Measurements from ENCODE around the gene AFG3L2. TPM values are rescaled to one million over a fixed set of nuclear protein-coding genes. Genes with fewer than 3 reads are reported as not detected.
A peak's percentile ranks its signal among the peaks of the same experiment; 100 is the strongest.

AFG3L2 gene
- total RNA-seq (2021; fragmentation: NEBNext Ultra II Directional; extraction: Animal tissue kit (Norgen Biotek cat#: 25700)), result 10 to 100 TPM; 35.2 to 44.4 (median 39.0) TPM
- long read RNA-seq, transcript AFG3L2-201 (17 exons, 3,247 nt), result major isoform, 30 of 58 reads
- long read RNA-seq, partial matches to known transcripts, result 18 of 58 reads
- long read RNA-seq, other reads (novel, unspliced or antisense), result 10 of 58 reads

DNA sequence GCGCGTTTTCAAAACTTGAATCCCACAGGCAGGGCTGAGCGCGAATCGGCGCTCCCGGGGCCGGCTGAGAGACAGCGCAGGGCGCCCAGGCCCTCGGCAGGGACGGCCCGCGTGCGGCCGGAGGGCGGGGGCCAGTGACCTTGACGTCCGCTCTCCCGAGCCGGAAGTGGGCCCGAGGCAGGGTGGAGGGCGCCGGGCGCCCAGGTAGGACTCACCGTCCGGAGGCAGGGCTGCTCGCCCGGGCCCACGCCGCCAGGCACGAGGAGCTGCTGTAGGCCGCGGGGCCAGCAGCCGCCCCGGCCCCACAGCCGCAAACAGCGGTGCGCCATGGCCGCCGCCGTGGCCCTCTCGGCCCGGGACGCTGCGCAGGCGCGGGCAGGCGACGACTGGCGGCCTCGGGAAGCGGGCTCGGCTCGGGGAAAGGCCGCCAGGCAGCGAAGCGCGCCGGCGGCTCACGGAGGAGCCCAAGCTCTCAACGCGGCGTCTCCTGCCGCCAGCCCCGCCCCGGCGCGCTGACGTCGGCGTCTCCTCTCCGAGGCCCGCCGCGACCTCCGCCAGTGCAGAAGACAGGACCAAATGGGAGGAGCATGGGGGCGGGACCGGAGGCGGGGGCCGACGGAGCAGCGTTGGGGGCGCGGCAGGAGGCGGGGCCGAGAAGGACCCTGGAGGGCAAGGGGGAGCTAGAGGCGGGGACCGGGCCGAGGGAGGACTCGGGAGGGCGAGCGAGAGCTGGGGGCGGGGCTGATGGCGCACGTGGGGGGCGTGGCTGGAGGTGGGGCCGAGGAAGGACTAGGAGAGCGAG, at the start of gene AFG3L2:
Gene AFG3L2, minus strand, starts transcription at position 474 of the 802 bp plus-strand sequence. Its CDS starts 145 bp downstream, at position 329.
- Mint-ChIP-seq H3K36me3 (ENCODE audit: low read depth) (peaks cover 14% of the 10 kb centered on the region; the same call in 1 of the 2 replicates), H3K27ac (peak within 1 kb of the TSS; percentile 97), H3K27me3 (ENCODE audit: insufficient read depth) (peaks cover 5% of the 10 kb centered on the region), H3K4me3 (peak within 1 kb of the TSS; percentile 94), H3K9me3 (no peaks in the 10 kb centered on the region), H3K4me1 (ENCODE audit: low read depth) (peaks cover 36% of the 10 kb centered on the region)
- peak; percentile 98 for DNase-seq
- TF ChIP-seq, protein P1, sequence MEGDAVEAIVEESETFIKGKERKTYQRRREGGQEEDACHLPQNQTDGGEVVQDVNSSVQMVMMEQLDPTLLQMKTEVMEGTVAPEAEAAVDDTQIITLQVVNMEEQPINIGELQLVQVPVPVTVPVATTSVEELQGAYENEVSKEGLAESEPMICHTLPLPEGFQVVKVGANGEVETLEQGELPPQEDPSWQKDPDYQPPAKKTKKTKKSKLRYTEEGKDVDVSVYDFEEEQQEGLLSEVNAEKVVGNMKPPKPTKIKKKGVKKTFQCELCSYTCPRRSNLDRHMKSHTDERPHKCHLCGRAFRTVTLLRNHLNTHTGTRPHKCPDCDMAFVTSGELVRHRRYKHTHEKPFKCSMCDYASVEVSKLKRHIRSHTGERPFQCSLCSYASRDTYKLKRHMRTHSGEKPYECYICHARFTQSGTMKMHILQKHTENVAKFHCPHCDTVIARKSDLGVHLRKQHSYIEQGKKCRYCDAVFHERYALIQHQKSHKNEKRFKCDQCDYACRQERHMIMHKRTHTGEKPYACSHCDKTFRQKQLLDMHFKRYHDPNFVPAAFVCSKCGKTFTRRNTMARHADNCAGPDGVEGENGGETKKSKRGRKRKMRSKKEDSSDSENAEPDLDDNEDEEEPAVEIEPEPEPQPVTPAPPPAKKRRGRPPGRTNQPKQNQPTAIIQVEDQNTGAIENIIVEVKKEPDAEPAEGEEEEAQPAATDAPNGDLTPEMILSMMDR (IDR thresholded peaks at IDR 0.05), result no peak; the same call in 1 of the 2 replicates

DNA sequence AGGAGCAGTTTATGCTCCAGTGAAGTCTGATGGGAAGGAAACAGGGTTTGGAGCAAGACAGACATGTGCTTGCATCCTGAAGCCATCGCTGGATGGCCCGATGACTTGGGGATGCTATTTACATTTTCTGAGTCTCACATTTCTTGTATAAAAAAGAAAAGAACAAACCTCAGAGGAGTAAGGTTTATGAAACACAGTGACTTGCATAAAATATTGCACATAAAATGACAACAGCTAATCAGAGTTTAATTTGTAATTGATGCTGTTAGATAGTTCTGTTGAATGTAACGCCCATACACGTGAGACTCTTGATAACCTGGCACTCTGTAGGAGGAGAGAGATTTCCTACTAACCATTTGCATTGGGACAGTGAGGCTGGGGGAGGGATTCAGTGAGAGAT, 47.2 kb upstream of the AFG3L2 start:
- H3K4me3 Mint-ChIP-seq, result no peak overlapping the region

DNA sequence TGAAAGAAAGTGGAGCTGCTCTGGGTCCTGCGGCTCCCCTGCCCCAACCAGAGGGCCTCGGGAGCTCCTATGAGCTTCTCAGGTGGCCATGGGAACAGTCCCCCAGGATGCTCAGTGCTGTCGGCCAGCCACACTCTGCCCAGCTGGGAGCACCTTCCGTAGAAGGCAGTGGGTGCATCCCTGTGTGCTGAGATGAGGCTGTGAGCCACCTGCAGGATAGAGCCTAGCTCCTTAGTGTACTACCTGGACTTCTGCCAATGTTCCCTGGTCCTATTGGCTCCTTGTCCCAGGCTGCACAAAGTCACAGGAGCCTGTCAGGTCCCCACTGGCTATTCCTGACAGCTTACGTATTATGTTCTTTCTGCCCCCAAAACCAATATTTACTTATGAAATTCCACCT, 46.8 kb upstream of the AFG3L2 start:
- no peak overlapping the region for H3K4me3 Mint-ChIP-seq
- no peaks in the 10 kb centered on the region for H3K36me3 Mint-ChIP-seq (ENCODE audit: low read depth)

More for the DNA sequence above, 47.2 kb upstream of the AFG3L2 start:
- TF ChIP-seq, protein P1 (IDR thresholded peaks at IDR 0.05), result no peak
- no peaks in the 10 kb centered on the region for H3K9me3 Mint-ChIP-seq
- no peaks in the 10 kb centered on the region for H3K36me3 Mint-ChIP-seq (ENCODE audit: low read depth)
- H3K27ac Mint-ChIP-seq, result no peak overlapping the region
- no peaks in the 10 kb centered on the region for H3K27me3 Mint-ChIP-seq (ENCODE audit: insufficient read depth)
- DNase-seq, result no peak
- H3K4me1 Mint-ChIP-seq (ENCODE audit: low read depth), result peaks cover 7% of the 10 kb centered on the region

DNA sequence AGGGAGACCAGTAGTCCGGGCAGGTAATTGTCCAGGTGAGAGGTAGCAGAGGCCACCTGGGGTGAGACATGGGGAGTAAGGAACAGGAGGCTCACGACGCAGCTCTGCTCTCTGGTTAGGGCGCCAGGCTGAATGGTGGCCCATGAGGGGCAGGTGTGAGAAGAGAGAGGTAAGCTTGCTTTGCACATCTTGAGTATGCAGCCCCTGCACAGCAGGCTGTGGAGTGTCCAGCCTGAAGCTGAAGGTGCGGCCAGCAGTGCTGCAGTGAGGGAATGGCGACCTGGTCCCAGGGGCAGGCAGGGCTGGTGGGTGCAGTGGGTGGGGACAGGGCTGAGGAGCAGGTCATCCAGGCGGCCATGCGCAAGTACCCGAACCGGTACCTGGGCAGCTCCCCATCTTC, 46.4 kb upstream of the AFG3L2 start:
- TF ChIP-seq, protein P1 (IDR thresholded peaks at IDR 0.05), result no peak
- no peaks in the 10 kb centered on the region for H3K36me3 Mint-ChIP-seq (ENCODE audit: low read depth)
- no peak for DNase-seq
- H3K27ac Mint-ChIP-seq, result no peak overlapping the region
- H3K4me3 Mint-ChIP-seq, result no peak overlapping the region
- H3K4me1 Mint-ChIP-seq (ENCODE audit: low read depth), result peaks cover 11% of the 10 kb centered on the region
- H3K9me3 Mint-ChIP-seq, result no peaks in the 10 kb centered on the region
- H3K27me3 Mint-ChIP-seq (ENCODE audit: insufficient read depth), result 0 out of 2 replicates have a peak, but pooled peaks cover 2% of the 10 kb centered on the region

More for the DNA sequence above, 46.8 kb upstream of the AFG3L2 start:
- TF ChIP-seq, protein P1 (IDR thresholded peaks at IDR 0.05), result no peak
- Mint-ChIP-seq H3K4me1 (ENCODE audit: low read depth) (peaks cover 7% of the 10 kb centered on the region), H3K27me3 (ENCODE audit: insufficient read depth) (0 out of 2 replicates have a peak, but pooled peaks cover 2% of the 10 kb centered on the region), H3K9me3 (no peaks in the 10 kb centered on the region), H3K27ac (no peak overlapping the region)
- no peak for DNase-seq

GRCh38 chr18:12422936-12423335, 45.9 kb upstream of the AFG3L2 start:
- no peaks in the 10 kb centered on the region for H3K36me3 Mint-ChIP-seq (ENCODE audit: low read depth)

More at GRCh38 chr18:12422936-12423335, 45.9 kb upstream of the AFG3L2 start:
- Mint-ChIP-seq H3K27me3 (ENCODE audit: insufficient read depth) (0 out of 2 replicates have a peak, but pooled peaks cover 2% of the 10 kb centered on the region), H3K9me3 (no peaks in the 10 kb centered on the region), H3K27ac (no peak overlapping the region), H3K4me3 (no peak overlapping the region), H3K4me1 (ENCODE audit: low read depth) (peaks cover 13% of the 10 kb centered on the region)
- TF ChIP-seq, protein P1 (IDR thresholded peaks at IDR 0.05), result peak; percentile 37; the same call in 1 of the 2 replicates
- no peak for DNase-seq
